NCI-H1930 (cell line): ENCODE data around the gene CCNB1IP1.
"Not testable (repeated sequence)": the region's sequence is repeated elsewhere in the genome, so short reads cannot be mapped to it uniquely, and the experiment has no call there.

ENCODE experiments used
- DNase-seq, 2 experiments: peaks; one replicate each; lab custom pipeline; 2025; lab: John Stamatoyannopoulos, UW

The CCNB1IP1 gene

GRCh38 chr14:20332788-20333493 is at the start of gene CCNB1IP1:
Gene CCNB1IP1, minus strand, starts transcription at chr14:20333279. Its CDS starts 16,756 bp downstream, at chr14:20316523.
- DNase-seq: peak; percentile 71 to 73

GRCh38 chr14:20382526-20382925 is 49.4 kb upstream of the CCNB1IP1 start:
- no peak for DNase-seq

- DNase-seq: no peak
Measured at GRCh38 chr14:20381341-20381740, 48.3 kb upstream of the CCNB1IP1 start.

GRCh38 chr14:20380681-20381080 is 47.6 kb upstream of the CCNB1IP1 start:
- no peak for DNase-seq

GRCh38 chr14:20379743-20380142 is 46.7 kb upstream of the CCNB1IP1 start:
- DNase-seq: no peak

GRCh38 chr14:20377171-20377570 is 44.1 kb upstream of the CCNB1IP1 start:
- no peak for DNase-seq

- no peak for DNase-seq
Measured at GRCh38 chr14:20376071-20376588, 43.1 kb upstream of the CCNB1IP1 start.

- no peak for DNase-seq
Measured at GRCh38 chr14:20375471-20375870, 42.4 kb upstream of the CCNB1IP1 start.

GRCh38 chr14:20372796-20373195 is 39.7 kb upstream of the CCNB1IP1 start:
- no peak for DNase-seq

- no peak for DNase-seq
Measured at GRCh38 chr14:20365928-20366327, 32.8 kb upstream of the CCNB1IP1 start.

GRCh38 chr14:20358474-20358873 is 25.4 kb upstream of the CCNB1IP1 start:
- DNase-seq: not testable (repeated sequence)

GRCh38 chr14:20356422-20356821 is 23.3 kb upstream of the CCNB1IP1 start:
- DNase-seq: no peak

- DNase-seq: no peak
Measured at GRCh38 chr14:20350860-20351259, 17.8 kb upstream of the CCNB1IP1 start.

GRCh38 chr14:20350282-20350681 is 17.2 kb upstream of the CCNB1IP1 start:
- no peak for DNase-seq

GRCh38 chr14:20347747-20348146 is 14.7 kb upstream of the CCNB1IP1 start:
- DNase-seq: no peak

- no peak for DNase-seq
Measured at GRCh38 chr14:20346713-20347112, 13.6 kb upstream of the CCNB1IP1 start.

GRCh38 chr14:20345366-20345765 is 12.3 kb upstream of the CCNB1IP1 start:
- DNase-seq: no peak

- peak in 1 of 2 experiments; percentile 21 for DNase-seq
Measured at GRCh38 chr14:20343862-20344220, 10.8 kb upstream of the CCNB1IP1 start.

- peak; percentile 100 for DNase-seq
Measured at GRCh38 chr14:20343092-20343861, 10.2 kb upstream of the CCNB1IP1 start, which contains the start of gene PARP2. Gene PARP2, plus strand, starts transcription at chr14:20343635. Its CDS starts 7 bp downstream, at chr14:20343642.

- no peak for DNase-seq
Measured at GRCh38 chr14:20341646-20342045, 8.6 kb upstream of the CCNB1IP1 start.

GRCh38 chr14:20341032-20341431 is 8.0 kb upstream of the CCNB1IP1 start:
- not testable (repeated sequence) for DNase-seq

- no peak for DNase-seq
Measured at GRCh38 chr14:20334017-20334416, 938 bp upstream of the CCNB1IP1 start.

- no peak for DNase-seq
Measured at GRCh38 chr14:20333494-20333841, 389 bp upstream of the CCNB1IP1 start.
